ENCODE measurements around the gene CAMK2A.

The CAMK2A gene

DNA sequence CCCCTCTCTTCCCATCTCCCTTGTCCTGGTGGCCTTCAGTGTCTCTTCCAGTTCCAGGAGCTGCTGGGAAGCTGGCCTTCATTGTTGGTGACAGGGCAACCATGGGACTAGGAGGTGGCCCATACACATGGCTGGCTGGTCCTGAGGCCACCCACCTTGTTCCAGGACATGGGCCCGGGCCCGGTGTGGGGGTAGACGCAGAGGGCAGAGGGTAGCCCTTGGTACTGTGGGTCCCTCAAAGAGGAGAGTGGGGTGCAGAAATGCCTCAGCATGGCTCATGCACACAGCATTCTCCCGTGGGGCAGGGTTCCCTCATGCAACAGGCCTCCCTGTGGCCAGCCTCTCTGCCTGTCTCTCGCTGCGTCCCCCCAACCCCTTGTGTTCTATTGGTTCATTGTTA is 78.9 kb downstream of the CAMK2A start:
- H3K4me3 ChIP-seq (ENCODE audit: low read length) = no peak overlapping the region

GRCh38 chr5:150209099-150209635 is 80.4 kb downstream of the CAMK2A start:
- Histone ChIP-seq H3K27me3 (ENCODE audit: control insufficient read depth, insufficient read depth, low read length) (peaks cover 11% of the 10 kb centered on the region), H3K36me3 (ENCODE audit: insufficient read depth, low read length) (no peaks in the 10 kb centered on the region), H3K9ac (ENCODE audit: low read depth, low read length) (no peak overlapping the region), H3K4me2 (ENCODE audit: low read length) (no peak overlapping the region), H3K9me3 (replicated peaks; ENCODE audit: low read length) (no peaks in the 10 kb centered on the region), H3K4me3 (ENCODE audit: low read length) (no peak overlapping the region), H3K4me1 (ENCODE audit: control insufficient read depth, insufficient read depth, low read length) (peaks cover 10% of the 10 kb centered on the region)

More for the DNA sequence above, 78.9 kb downstream of the CAMK2A start:
- Histone ChIP-seq H3K4me1 (ENCODE audit: control insufficient read depth, insufficient read depth, low read length) (peaks cover 10% of the 10 kb centered on the region), H3K9me3 (replicated peaks; ENCODE audit: low read length) (no peaks in the 10 kb centered on the region), H3K36me3 (ENCODE audit: insufficient read depth, low read length) (no peaks in the 10 kb centered on the region), H3K9ac (ENCODE audit: low read depth, low read length) (no peak overlapping the region), H3K4me2 (ENCODE audit: low read length) (no peak overlapping the region), H3K27me3 (ENCODE audit: control insufficient read depth, insufficient read depth, low read length) (peaks cover 11% of the 10 kb centered on the region)

DNA sequence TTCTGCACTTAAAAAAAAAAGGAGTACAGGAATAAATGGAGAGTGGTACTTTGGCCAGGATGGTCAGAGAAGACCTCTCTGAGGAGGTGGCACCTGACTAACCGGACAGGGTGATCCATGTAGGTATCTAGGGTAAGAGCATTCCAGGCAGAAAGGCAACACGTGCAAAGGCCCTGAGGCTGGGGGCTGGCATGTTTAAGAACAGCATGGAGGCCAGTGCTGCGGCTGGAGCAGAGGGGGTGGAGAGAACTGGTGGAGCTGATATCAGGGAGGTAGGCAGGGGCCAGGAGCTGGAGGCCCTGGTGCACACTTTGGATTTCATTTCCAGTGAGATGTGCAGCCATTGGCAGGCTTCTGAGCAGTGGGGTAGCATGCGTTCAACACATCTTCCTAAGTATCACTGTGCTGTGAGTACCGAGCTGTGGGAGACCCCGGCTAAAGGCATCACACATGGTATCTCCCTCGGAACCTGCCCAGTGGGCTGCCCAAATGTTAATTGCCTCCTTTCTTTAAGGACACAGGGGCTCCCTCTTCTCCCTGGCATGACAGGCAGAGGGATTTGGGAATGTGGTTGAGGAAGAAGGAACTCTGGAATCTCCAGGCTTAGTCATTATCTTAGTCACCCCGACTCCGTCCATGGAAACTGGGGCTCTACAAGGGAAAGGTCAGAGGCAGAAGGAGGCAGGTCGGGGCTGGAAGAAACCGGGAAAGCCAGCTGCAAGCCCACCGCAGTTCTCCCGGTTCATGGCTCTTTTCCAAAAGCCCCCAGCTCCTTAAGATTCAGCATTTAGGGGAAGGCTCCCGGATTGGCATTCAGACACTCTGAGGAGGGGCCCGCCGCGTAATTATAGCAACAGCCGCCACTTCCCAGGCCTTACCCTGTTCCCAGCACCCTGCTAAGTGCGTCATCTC is 81.1 kb downstream of the CAMK2A start:
- peaks cover 11% of the 10 kb centered on the region for H3K27me3 ChIP-seq (ENCODE audit: control insufficient read depth, insufficient read depth, low read length)
- peaks cover 10% of the 10 kb centered on the region for H3K4me1 ChIP-seq (ENCODE audit: control insufficient read depth, insufficient read depth, low read length)
- H3K36me3 ChIP-seq (ENCODE audit: insufficient read depth, low read length) = no peaks in the 10 kb centered on the region
- no peak overlapping the region for H3K4me2 ChIP-seq (ENCODE audit: low read length)
- H3K9me3 ChIP-seq (replicated peaks; ENCODE audit: low read length) = no peaks in the 10 kb centered on the region
- no peak overlapping the region for H3K9ac ChIP-seq (ENCODE audit: low read depth, low read length)
- H3K4me3 ChIP-seq (ENCODE audit: low read length) = no peak overlapping the region

- H3K4me2 ChIP-seq (ENCODE audit: low read length) = no peak overlapping the region
- H3K9me3 ChIP-seq (replicated peaks; ENCODE audit: low read length) = no peaks in the 10 kb centered on the region
- no peak overlapping the region for H3K9ac ChIP-seq (ENCODE audit: low read depth, low read length)
- H3K4me3 ChIP-seq (ENCODE audit: low read length) = no peak overlapping the region
- H3K4me1 ChIP-seq (ENCODE audit: control insufficient read depth, insufficient read depth, low read length) = peaks cover 10% of the 10 kb centered on the region
- H3K27me3 ChIP-seq (ENCODE audit: control insufficient read depth, insufficient read depth, low read length) = peaks cover 16% of the 10 kb centered on the region
- H3K36me3 ChIP-seq (ENCODE audit: insufficient read depth, low read length) = no peaks in the 10 kb centered on the region
Observed at GRCh38 chr5:150206779-150207115, 82.8 kb downstream of the CAMK2A start.

- Histone ChIP-seq H3K4me2 (ENCODE audit: low read length) (no peak overlapping the region), H3K36me3 (ENCODE audit: insufficient read depth, low read length) (no peaks in the 10 kb centered on the region), H3K4me3 (ENCODE audit: low read length) (no peak overlapping the region), H3K9me3 (replicated peaks; ENCODE audit: low read length) (no peaks in the 10 kb centered on the region), H3K9ac (ENCODE audit: low read depth, low read length) (no peak overlapping the region), H3K4me1 (ENCODE audit: control insufficient read depth, insufficient read depth, low read length) (peaks cover 10% of the 10 kb centered on the region), H3K27me3 (ENCODE audit: control insufficient read depth, insufficient read depth, low read length) (peaks cover 21% of the 10 kb centered on the region)
Observed at GRCh38 chr5:150206098-150206778, 83.3 kb downstream of the CAMK2A start.

- Histone ChIP-seq H3K9me3 (replicated peaks; ENCODE audit: low read length) (no peaks in the 10 kb centered on the region), H3K27me3 (ENCODE audit: control insufficient read depth, insufficient read depth, low read length) (peaks cover 33% of the 10 kb centered on the region), H3K4me1 (ENCODE audit: control insufficient read depth, insufficient read depth, low read length) (peaks cover 10% of the 10 kb centered on the region), H3K4me3 (ENCODE audit: low read length) (no peak overlapping the region), H3K36me3 (ENCODE audit: insufficient read depth, low read length) (no peaks in the 10 kb centered on the region), H3K9ac (ENCODE audit: low read depth, low read length) (no peak overlapping the region), H3K4me2 (ENCODE audit: low read length) (no peak overlapping the region)
Observed at GRCh38 chr5:150204590-150204960, 85.0 kb downstream of the CAMK2A start.

DNA sequence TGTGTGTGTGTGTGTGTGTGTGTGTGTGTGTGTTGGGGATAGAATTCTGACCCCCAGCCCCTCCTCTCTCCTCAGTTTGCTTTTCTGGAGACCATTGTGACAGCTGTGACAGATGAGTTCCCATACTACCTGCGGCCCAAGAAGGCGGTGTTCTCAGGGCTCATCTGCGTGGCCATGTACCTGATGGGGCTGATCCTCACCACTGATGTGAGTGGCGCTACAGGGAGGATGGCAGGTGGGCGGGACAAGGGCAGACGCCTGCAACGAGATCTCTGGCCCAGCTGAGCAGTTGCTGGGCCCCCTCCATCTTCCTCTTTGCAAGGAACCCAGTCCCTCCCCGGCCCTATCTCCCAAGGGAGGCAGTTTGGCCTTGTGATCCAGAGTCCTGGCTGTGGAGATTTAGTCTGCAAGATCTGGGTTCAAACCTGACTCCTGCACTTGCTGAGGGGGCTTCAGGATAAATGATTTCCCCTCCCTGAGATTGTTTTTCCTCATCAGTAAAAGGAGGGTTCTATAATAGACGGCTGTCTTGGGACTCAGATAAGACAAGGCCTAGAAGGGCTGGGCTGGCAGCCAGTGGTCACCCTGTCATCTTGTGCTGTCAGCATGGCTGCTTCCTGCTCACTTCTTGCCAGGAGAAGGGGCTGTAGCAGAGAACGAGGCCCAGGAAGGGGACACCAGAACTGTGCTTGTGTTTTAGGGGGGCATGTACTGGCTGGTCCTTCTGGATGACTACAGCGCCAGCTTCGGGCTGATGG is 85.6 kb downstream of the CAMK2A start:
- Histone ChIP-seq H3K9ac (ENCODE audit: low read depth, low read length) (no peak overlapping the region), H3K4me1 (ENCODE audit: control insufficient read depth, insufficient read depth, low read length) (peaks cover 7% of the 10 kb centered on the region), H3K27me3 (ENCODE audit: control insufficient read depth, insufficient read depth, low read length) (peaks cover 38% of the 10 kb centered on the region), H3K9me3 (replicated peaks; ENCODE audit: low read length) (no peaks in the 10 kb centered on the region), H3K36me3 (ENCODE audit: insufficient read depth, low read length) (no peaks in the 10 kb centered on the region), H3K4me3 (ENCODE audit: low read length) (no peak overlapping the region), H3K4me2 (ENCODE audit: low read length) (no peak overlapping the region)

DNA sequence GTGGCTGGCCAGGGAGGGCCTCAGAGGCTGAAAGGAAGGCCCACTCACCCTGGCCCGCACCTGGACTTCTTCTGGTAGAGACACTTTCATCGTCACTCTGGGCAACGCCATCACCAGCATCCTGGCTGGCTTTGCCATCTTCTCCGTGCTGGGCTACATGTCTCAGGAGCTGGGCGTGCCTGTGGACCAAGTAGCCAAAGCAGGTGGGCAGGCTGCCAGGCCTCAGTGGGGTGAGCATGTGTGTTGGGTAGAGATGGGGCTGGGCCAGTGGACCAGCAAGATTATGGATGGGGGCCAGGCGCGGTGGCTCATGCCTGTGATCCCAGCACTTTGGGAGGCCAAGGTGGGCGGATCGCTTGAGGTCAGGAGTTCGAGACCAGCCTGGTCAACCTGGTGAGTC is 87.1 kb downstream of the CAMK2A start:
- no peak overlapping the region for H3K4me3 ChIP-seq (ENCODE audit: low read length)
- no peak overlapping the region for H3K9ac ChIP-seq (ENCODE audit: low read depth, low read length)
- no peak overlapping the region for H3K4me2 ChIP-seq (ENCODE audit: low read length)
- peaks cover 45% of the 10 kb centered on the region for H3K27me3 ChIP-seq (ENCODE audit: control insufficient read depth, insufficient read depth, low read length)
- H3K9me3 ChIP-seq (replicated peaks; ENCODE audit: low read length) = no peaks in the 10 kb centered on the region
- no peaks in the 10 kb centered on the region for H3K4me1 ChIP-seq (ENCODE audit: control insufficient read depth, insufficient read depth, low read length)
- H3K36me3 ChIP-seq (ENCODE audit: insufficient read depth, low read length) = no peaks in the 10 kb centered on the region

DNA sequence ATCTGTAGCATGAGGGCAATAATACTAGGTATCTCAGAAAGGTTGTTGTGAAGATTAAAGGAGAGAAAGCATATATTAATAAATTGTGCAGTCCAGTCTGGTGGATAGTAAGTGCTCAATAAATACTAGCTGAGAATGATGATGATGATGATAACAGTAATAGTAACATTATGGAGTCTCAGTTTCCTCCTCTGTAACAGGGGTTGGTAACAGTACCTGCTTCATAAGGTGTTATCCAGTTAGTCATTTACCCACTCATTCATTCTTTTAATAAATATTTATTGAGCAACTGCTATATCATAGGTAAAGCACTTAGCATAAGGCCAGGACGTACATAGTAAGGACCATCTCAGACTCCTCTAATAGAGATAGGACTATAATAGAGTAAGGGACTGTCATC is 92.1 kb downstream of the CAMK2A start:
- no peak overlapping the region for H3K9ac ChIP-seq (ENCODE audit: low read depth, low read length)
- no peaks in the 10 kb centered on the region for H3K9me3 ChIP-seq (replicated peaks; ENCODE audit: low read length)
- no peaks in the 10 kb centered on the region for H3K4me1 ChIP-seq (ENCODE audit: control insufficient read depth, insufficient read depth, low read length)
- no peak overlapping the region for H3K4me3 ChIP-seq (ENCODE audit: low read length)
- H3K4me2 ChIP-seq (ENCODE audit: low read length) = no peak overlapping the region
- H3K36me3 ChIP-seq (ENCODE audit: insufficient read depth, low read length) = no peaks in the 10 kb centered on the region
- H3K27me3 ChIP-seq (ENCODE audit: control insufficient read depth, insufficient read depth, low read length) = peaks cover 70% of the 10 kb centered on the region

GRCh38 chr5:150196986-150197385 is 92.6 kb downstream of the CAMK2A start:
- peaks cover 73% of the 10 kb centered on the region for H3K27me3 ChIP-seq (ENCODE audit: control insufficient read depth, insufficient read depth, low read length)
- no peaks in the 10 kb centered on the region for H3K9me3 ChIP-seq (replicated peaks; ENCODE audit: low read length)
- no peak overlapping the region for H3K4me3 ChIP-seq (ENCODE audit: low read length)
- no peak overlapping the region for H3K4me2 ChIP-seq (ENCODE audit: low read length)
- H3K9ac ChIP-seq (ENCODE audit: low read depth, low read length) = no peak overlapping the region
- H3K4me1 ChIP-seq (ENCODE audit: control insufficient read depth, insufficient read depth, low read length) = no peaks in the 10 kb centered on the region
- H3K36me3 ChIP-seq (ENCODE audit: insufficient read depth, low read length) = no peaks in the 10 kb centered on the region

DNA sequence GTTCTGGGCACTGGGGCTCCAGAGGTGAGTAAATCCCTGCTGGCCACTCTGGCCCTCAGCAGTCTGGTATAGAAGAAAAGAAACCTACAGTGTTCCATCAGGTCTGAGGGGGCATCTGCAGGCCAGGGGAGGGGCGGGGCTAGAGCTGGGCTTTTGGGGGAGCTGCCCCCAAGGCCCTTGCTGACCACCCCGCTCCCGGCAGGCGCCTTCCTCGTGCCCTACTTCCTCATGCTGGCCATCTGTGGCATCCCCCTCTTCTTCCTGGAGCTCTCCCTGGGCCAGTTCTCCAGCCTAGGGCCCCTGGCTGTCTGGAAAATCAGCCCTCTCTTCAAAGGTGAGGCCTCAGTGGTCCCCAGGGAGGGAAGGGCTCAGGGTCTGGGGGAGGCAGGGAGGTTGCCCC is 93.1 kb downstream of the CAMK2A start:
- H3K27me3 ChIP-seq (ENCODE audit: control insufficient read depth, insufficient read depth, low read length) = peaks cover 73% of the 10 kb centered on the region
- H3K4me3 ChIP-seq (ENCODE audit: low read length) = no peak overlapping the region
- no peak overlapping the region for H3K4me2 ChIP-seq (ENCODE audit: low read length)
- no peaks in the 10 kb centered on the region for H3K9me3 ChIP-seq (replicated peaks; ENCODE audit: low read length)
- no peaks in the 10 kb centered on the region for H3K4me1 ChIP-seq (ENCODE audit: control insufficient read depth, insufficient read depth, low read length)
- H3K36me3 ChIP-seq (ENCODE audit: insufficient read depth, low read length) = no peaks in the 10 kb centered on the region
- no peak overlapping the region for H3K9ac ChIP-seq (ENCODE audit: low read depth, low read length)

Measured in skeletal muscle satellite cell (primary cell).